Stimulated activated CD4-positive, alpha-beta T cell treated with anti-CD3 and anti-CD28 coated beads, Interleukin-2, amount 100 ng/mL, for 4 hours (primary cell): ENCODE data around the gene NARS2.

Experiments used
- DNase-seq: peaks from one replicate; pipeline ENCODE4 v3.0.0-alpha.2; 2020; ENCODE audit warnings: low read depth

Gene NARS2

DNA sequence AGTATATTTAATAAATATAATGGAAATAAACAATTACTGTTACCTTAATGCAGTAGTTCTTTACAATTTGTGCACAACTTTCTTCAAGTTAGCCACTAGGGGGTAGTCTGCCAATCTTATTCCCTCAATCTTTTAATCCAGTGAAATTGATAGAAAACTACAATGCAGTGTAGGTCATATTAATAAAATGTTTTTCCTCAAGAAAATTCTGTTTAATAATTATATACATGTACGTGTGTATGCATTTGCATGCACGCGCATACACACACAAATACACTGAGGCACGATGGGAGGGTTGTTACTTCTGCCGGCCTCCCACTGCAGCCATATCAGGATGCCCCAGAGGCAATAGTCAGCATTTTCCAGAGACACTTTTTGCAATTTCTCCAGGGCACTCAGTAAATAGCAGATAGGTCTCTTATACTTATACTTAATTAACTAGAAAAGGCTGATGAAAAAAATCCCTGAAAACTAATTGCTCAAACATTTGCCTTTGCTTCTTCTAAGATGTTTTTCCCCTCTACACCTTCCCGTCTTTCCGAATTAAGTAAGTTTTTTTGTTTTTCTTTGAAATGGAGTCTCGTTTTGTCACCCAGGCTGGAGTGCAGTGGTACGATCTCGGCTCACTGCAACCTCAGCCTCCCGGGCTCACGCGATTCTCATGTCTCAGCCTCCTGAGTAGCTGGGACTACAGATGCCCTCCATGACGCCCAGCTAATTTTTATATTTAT is 160.2 kb downstream of the NARS2 start:
- no peak for DNase-seq

DNA sequence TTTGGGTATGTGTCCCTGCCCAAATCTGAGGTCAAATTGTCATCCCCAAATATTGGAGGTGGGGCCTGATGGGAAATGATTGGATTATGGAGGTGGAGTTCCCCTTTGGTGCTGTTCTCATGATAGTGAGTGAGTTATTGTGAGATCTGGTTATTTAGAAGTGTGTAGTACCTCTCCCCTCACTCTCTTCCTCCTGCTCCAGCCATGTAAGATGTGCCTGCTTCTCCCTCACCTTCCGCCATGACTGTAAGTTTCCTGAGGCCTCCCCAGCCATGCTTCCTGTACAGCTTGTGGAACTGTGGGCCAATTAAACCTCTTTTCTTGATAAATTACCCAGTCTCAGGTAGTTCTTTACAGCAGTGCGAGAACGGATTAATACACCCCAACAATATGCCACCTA is 166.0 kb downstream of the NARS2 start:
- DNase-seq, result no peak

DNA sequence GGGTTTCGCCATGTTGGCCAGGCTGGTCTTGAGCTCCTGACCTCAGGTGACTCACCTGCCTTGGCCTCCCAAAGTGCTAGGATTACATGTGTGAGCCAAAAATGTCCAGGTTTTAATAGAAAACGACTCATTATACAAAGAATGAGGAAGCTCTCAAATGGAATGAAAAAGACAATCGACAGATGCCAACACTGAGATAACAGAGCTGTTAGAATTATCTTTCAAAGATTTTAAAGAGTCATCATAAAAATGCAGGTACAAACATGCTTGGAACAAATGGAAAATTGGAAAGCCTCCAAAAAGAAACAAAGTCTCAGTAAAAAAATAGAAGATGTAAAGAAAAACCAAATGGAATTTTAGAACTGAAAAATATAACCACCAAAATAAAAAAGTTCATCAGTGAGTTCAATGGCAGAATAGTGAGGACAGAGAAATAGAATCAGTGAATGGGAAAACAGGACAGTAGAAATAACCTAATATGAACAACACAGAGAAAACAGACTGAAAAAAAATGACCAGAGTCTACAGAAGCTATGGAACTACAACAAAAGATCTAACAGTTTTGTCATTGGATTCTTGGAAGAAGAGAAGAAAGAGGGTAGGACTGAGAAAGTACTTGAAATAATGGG is 168.0 kb downstream of the NARS2 start:
- no peak for DNase-seq

DNA sequence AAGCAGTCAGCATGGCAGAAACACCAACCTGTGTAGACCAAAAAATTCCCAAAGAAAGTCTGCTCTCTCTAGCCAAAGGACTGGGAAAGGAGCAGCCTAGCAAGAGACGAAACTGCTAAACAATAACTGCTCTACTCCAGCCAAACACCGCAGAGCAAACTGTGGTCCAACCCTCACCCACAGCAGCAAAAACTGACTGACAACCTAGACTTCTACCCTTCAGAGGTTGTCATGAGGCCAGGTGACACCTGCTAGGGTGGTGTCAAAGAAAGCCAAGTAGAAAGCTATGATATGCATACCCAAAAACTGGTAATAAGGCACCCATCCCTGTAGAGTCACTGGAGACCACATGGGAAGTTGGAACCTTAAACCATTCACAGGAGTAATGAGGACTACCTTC is 168.9 kb downstream of the NARS2 start:
- DNase-seq, result no peak

DNA sequence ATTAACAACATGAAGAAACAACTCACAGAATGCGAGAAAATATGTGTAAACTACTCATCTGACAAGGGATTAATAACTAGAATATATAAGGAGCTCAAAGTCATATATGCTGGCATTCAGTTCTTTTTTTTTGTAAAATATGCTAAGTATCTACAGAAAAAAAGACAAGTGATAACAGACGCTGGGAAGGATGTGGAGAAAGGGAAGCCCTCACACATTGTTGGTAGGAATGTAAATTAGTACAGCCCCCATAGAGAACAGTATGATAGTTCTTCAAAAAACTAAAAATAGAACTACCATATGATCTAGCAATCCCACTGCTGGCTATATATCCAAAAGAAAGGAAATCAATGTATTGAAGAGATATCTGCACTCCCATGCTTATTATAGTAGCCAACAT is 170.9 kb downstream of the NARS2 start:
- DNase-seq, result no peak

DNA sequence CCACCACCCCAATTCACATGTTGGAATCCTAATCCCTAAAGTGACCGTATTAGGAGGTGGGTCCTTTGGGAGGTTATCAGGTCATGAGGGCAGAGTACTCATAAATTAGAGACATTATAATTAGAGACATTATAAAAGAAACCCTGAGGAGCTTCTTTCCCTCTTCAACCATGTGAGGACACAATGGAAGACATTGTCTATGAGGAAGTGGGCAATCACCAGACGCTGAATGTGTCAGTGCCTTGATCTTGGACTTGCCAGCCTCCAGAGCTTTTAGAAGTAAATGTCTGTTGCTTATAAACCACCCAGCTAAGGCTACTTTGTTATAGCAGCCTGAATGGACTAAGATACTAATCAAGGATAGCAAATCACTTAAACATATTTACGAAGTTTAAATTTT is 171.8 kb downstream of the NARS2 start:
- DNase-seq, result no peak

DNA sequence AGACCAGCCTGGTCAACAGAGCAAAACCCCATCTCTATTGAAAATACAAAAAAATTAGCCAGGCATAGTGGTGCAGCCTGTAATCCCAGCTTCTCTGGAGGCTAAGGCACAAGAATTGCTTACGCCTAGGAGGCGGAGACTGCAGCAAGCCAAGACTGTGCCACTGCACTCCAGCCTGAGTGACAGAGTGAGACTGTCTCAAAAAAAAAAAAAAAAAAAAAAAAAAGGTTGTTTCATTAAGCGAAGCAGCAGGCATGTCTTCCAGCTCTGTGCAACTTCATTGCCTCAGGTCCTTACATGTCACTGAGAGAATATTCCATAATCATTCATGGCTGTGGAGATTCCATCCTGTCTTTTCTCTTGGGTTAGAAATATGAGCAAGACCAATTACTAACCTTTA is 174.0 kb downstream of the NARS2 start:
- no peak for DNase-seq

DNA sequence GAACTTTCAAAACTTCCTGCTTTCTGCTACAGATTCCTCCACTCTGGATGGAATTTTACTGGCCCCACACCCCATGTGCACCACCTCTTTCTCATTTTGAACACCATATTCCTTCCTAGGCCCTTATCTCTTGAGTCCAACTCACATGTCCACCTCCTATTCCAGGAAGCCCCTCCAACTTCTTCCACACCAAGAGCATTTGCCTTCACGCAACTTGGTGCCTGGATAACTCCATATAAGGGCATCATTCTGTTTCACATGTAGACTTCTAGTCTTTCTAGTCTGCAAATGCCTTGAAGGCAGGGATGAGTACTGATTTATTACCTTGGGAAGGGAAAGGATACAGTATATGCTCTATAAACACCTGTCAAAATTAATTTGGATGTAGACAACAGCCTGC is 174.5 kb downstream of the NARS2 start:
- no peak for DNase-seq

DNA sequence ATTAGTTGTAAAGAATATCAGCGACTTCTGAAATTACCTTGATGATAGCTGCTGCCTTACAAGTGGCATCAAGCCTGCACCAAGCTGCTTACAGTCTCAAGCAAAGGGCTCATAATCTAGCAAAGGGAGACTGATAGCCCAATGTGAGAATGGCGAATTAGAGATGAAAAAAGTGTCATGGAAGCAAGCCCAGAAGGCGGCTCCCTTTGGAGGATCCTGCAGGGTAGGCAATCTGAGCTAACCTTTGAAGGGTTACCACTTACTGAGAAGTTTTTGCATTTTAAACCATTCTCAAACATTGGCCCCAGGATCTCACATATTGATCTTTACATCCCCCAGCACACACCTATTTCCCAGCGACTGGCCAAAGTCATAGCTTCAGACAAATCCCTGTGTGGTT is 175.5 kb downstream of the NARS2 start:
- no peak for DNase-seq

DNA sequence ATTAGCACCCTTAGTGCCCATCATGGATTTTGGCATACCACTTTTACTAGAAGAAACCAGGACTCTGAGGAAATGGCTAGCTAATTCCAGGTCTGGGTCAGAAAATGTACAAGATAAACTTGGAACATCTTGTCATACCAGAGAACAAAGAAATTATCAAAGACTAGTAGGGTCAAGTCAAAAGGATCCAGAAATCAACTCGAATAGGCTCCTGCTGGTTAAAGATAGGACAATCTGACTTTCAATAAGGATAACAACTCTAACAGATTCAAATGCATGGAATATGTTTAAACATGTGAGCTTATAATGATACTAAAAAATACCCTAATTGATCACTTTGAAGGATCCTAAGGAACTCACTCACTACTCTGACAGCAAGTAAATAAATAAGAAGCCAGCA is 175.9 kb downstream of the NARS2 start:
- DNase-seq, result no peak

DNA sequence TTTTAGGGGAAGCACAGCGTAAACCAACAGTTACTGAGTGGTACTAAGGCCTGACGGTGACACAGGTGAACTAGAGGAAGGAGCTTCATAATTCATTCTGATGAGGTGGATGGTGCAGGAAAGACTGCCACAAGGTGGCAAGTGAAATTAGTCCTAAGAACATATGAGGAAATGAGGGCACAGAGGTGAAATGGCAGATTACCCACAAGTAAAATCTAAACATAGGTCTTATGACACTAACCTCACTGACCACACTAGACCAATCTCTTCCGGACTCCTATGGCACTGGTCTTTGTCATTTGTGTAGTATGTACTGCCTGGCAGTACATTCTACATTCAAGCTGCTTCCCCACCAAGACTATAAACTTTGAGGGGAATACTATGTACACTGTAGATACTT is 177.3 kb downstream of the NARS2 start:
- no peak for DNase-seq

DNA sequence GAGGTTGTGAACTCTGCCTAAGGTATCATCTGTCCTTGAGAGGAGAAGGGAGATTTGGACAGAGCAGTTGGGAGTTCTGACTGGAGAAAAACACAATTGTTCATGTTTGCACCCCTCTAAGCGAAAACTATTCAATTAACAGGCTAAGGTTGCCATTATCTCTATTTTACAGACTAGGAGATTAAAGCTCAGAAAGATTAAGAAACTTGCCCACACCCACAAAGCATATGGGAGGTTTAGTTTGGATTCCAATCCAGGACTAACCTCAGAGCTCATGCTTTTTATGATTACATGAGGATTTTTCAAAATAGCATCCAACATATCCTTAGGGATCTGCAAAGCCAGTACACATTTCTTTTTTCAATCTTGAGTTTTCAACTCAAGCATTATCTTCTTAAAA is 179.1 kb downstream of the NARS2 start:
- no peak for DNase-seq

DNA sequence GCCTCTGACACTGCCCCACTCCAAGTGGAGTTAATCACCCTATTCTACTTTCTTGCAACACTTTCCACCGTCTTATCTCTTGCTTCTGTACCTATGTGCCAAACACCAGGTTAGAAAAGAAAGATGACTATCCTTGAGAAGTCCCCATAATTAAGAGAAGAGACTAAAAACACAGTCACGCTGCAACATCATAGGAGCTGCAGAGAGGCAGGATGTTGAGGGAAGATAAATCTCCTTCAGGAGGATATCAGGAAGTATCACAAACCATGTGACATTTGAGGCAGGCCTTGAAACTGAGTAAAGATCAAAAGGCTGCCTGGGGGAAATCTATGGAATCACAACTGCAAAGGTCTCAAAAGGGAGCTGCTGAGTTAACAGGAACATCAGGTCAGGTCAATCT is 181.8 kb downstream of the NARS2 start:
- no peak for DNase-seq

DNA sequence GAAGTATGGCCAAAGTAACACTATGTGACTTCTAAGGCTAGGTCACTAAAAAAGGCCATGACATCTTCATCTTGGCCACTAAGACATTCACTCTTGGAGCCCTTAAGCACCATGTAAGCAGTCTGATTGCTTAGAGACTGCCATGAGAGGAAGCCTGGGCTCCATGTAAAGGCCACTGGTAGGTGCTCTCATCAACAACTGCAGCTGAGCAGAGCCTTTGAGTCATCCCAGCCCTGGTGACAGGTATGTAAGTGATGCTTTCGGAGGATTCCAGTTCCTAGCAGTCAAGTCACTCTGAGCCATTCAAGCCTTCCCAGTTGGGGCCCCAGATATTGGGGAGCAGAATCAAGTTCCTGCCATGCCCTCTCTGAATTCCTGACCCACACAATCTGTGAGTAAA is 183.2 kb downstream of the NARS2 start:
- no peak for DNase-seq

DNA sequence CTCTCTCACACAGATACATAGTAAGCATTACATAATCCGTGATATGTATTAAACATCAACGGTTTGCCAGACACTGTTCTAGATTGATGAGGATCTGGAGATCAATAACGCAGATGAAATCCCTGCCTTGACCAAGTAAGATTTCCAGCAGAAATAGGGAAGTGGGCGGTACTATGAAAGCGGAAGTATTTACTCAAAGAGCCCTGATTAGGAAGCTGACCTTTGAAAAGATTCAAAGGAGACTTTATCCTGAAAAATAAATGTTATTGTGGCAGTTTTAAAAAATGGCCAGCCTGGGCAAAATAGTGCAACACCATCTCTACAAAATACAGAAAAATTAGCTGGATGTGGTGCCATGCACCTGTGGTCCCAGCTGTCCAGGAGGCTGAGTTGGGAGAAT is 183.9 kb downstream of the NARS2 start:
- DNase-seq, result no peak

DNA sequence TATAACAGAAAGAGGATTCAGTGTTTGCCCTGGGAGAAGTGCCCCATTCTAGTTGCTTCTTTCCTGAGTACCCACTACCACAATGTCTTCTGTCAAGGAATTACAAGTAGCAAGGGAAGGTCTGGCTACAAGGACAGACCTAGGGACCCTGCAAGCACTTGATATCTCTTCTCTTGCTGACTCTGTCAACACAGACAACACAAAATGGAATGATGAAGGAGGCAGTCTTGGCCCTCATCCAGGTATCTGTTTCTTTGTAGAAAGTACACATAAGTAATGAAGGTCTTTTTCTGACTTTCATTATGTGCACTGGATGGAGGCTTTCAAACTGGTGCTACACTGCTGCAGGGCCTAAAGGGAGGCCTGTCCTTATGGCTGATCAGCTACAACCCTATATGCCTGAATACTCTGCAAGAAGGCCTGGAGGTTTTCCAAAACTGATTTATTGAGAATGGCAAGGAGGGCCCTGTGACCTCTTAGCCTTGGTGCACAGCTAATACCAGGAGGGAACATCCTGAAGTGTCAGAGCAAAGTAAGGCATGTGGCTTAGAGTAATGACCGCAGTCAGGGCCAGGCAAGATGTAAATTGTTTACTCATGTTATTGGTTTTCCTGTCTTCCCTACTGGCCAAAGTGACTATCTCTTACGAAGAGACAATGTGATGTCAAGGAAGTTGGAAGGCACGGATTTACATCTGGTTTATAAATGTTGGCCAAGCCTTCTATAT is 188.3 kb downstream of the NARS2 start:
- DNase-seq, result no peak
